ENCODE data around the gene ECPAS. TPM values are rescaled to one million over a fixed set of nuclear protein-coding genes. Genes with fewer than 3 reads are reported as not detected.

Gene ECPAS
- total RNA-seq, 1 experiment from 2014 or later, result 106 TPM

DNA sequence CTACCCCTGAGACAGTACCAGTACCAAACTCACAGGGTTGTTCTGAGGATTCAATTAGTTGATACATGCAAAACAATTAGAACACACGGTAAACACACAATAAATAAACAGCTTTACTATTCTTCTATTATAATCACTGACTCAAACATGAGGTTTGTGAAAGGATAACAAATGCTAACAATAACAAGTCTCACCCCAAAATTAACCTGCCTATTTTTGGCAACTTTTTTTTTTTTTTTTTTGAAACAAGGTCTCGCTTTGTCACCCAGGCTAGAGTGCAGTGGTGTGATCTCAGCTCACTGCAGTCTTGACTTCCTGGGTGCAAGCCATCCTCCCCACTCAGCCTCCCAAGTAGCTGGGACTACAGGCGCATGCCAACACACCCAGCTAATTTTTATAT, 6.5 kb downstream of the ECPAS start:
- Mint-ChIP-seq H3K27ac (no peak overlapping the region; a peak in 1 of 7 replicates), H3K4me3 (no peak overlapping the region), H3K27me3 (ENCODE audit: low read depth) (no peaks in the 10 kb centered on the region), H3K9me3 (no peaks in the 10 kb centered on the region), H3K4me1 (peaks cover 28 to 33% of the 10 kb centered on the region in 2 experiments), H3K36me3 (ENCODE audit: insufficient read depth in 1 of 3, low read depth in 3 of 3) (peaks cover 0 to 3% (median 0%) of the 10 kb centered on the region in 3 experiments; a peak in 2 of 7 replicates)
- Histone ChIP-seq H3K79me2 (ENCODE audit: insufficient read depth, low read length) (peaks cover 68% of the 10 kb centered on the region), H4K5ac (ENCODE audit: insufficient read length, low read depth, low read length) (no peak overlapping the region), H2BK5ac (ENCODE audit: insufficient read length, low read length) (no peak overlapping the region), H3K27me3 (ENCODE audit: insufficient read depth, low read length) (no peaks in the 10 kb centered on the region), H3K9me3 (ENCODE audit: control insufficient read depth, low read depth, low read length) (no peaks in the 10 kb centered on the region), H3K56ac (ENCODE audit: insufficient read length, low read depth, low read length) (no peak overlapping the region), H4K91ac (ENCODE audit: insufficient read length, low read depth, low read length) (no peak overlapping the region), H3K9ac (ENCODE audit: extremely low read depth, insufficient read length, low read length) (no peak overlapping the region), H2BK15ac (ENCODE audit: low read depth, low read length) (no peak overlapping the region), H3K27ac (ENCODE audit: insufficient read length, low read depth, low read length) (no peak overlapping the region), H3K23ac (ENCODE audit: insufficient read length, low read depth, low read length) (no peak overlapping the region), H3K23me2 (ENCODE audit: insufficient read length, low read depth, low read length, poor library complexity, severe bottlenecking) (peaks cover 7% of the 10 kb centered on the region), H3K79me1 (ENCODE audit: insufficient read depth, low read depth, low read length, poor library complexity, severe bottlenecking) (no peaks in the 10 kb centered on the region), H3K4me2 (ENCODE audit: insufficient read depth, insufficient read length, low read length) (no peak overlapping the region), H2AK5ac (ENCODE audit: insufficient read length, low read length) (no peak overlapping the region), H4K8ac (replicated peaks; ENCODE audit: insufficient read length, low read depth, low read length) (no peak overlapping the region), H3K14ac (ENCODE audit: insufficient read depth, low read length) (no peak overlapping the region), H3K4me1 (ENCODE audit: insufficient read depth, low read length) (peaks cover 5% of the 10 kb centered on the region; the same call in 1 of the 2 replicates), H2BK12ac (ENCODE audit: insufficient read length, low read depth, low read length) (no peak overlapping the region), H2BK20ac (ENCODE audit: low read depth, low read length, poor library complexity, severe bottlenecking) (no peak overlapping the region), H4K20me1 (ENCODE audit: control insufficient read depth, insufficient read depth, insufficient read length) (no peaks in the 10 kb centered on the region), H2BK120ac (ENCODE audit: low read depth, low read length, poor library complexity, severe bottlenecking) (no peak overlapping the region), H3T11ph (ENCODE audit: low read length) (no peak overlapping the region), H2AFZ (ENCODE audit: low read length) (no peak overlapping the region), H3K4ac (ENCODE audit: low read depth, low read length) (no peak overlapping the region), H3K18ac (ENCODE audit: insufficient read length, low read depth, low read length) (no peak overlapping the region)
- no CpG with 5 or more reads among the region's 3 CpGs for WGBS (ENCODE audit: extremely low coverage, insufficient read length, low lambda C conversion rate)
- DNase-seq, result no peak
- TF ChIP-seq, protein P1, sequence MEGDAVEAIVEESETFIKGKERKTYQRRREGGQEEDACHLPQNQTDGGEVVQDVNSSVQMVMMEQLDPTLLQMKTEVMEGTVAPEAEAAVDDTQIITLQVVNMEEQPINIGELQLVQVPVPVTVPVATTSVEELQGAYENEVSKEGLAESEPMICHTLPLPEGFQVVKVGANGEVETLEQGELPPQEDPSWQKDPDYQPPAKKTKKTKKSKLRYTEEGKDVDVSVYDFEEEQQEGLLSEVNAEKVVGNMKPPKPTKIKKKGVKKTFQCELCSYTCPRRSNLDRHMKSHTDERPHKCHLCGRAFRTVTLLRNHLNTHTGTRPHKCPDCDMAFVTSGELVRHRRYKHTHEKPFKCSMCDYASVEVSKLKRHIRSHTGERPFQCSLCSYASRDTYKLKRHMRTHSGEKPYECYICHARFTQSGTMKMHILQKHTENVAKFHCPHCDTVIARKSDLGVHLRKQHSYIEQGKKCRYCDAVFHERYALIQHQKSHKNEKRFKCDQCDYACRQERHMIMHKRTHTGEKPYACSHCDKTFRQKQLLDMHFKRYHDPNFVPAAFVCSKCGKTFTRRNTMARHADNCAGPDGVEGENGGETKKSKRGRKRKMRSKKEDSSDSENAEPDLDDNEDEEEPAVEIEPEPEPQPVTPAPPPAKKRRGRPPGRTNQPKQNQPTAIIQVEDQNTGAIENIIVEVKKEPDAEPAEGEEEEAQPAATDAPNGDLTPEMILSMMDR (conservative IDR thresholded peaks at IDR 0.05), result no peak
